ENCODE data around the gene AGAP5. TPM values are rescaled to one million over a fixed set of nuclear protein-coding genes. Genes with fewer than 3 reads are reported as not detected.
A peak's percentile ranks its signal among the peaks of the same experiment; 100 is the strongest.

AGAP5 gene
- total RNA-seq, 1 donor from 2014 or later, result 8.0 TPM

GRCh38 chr10:73650537-73651331, 47.2 kb downstream of the AGAP5 start:
- Mint-ChIP-seq H3K9me3 (ENCODE audit: unreplicated experiment) (no peaks in the 10 kb centered on the region), H3K36me3 (ENCODE audit: low read depth, unreplicated experiment) (peaks cover 4% of the 10 kb centered on the region), H3K4me1 (ENCODE audit: unreplicated experiment) (peaks cover 42% of the 10 kb centered on the region), H3K4me3 (ENCODE audit: unreplicated experiment) (no peak overlapping the region), H3K27me3 (ENCODE audit: unreplicated experiment) (peaks cover 13% of the 10 kb centered on the region), H3K27ac (ENCODE audit: unreplicated experiment) (no peak overlapping the region)
- DNase-seq (ENCODE audit: low spot score), result no peak
- TF ChIP-seq CTCF (IDR thresholded peaks at IDR 0.05; ENCODE audit: unreplicated experiment), result no peak

- Mint-ChIP-seq H3K27ac (ENCODE audit: unreplicated experiment) (no peak overlapping the region), H3K9me3 (ENCODE audit: unreplicated experiment) (no peaks in the 10 kb centered on the region), H3K4me1 (ENCODE audit: unreplicated experiment) (peaks cover 37% of the 10 kb centered on the region), H3K27me3 (ENCODE audit: unreplicated experiment) (peaks cover 15% of the 10 kb centered on the region), H3K36me3 (ENCODE audit: low read depth, unreplicated experiment) (peaks cover 4% of the 10 kb centered on the region), H3K4me3 (ENCODE audit: unreplicated experiment) (no peak overlapping the region)
- no peak for DNase-seq (ENCODE audit: low spot score)
- no peak for TF ChIP-seq CTCF (IDR thresholded peaks at IDR 0.05; ENCODE audit: unreplicated experiment)
Observed at GRCh38 chr10:73649876-73650536, 47.9 kb downstream of the AGAP5 start.

GRCh38 chr10:73648975-73649829, 48.7 kb downstream of the AGAP5 start:
- DNase-seq (ENCODE audit: low spot score), result no peak
- no peak for TF ChIP-seq CTCF (IDR thresholded peaks at IDR 0.05; ENCODE audit: unreplicated experiment)
- H3K4me3 Mint-ChIP-seq (ENCODE audit: unreplicated experiment), result peak overlapping the region; percentile 70
- peaks cover 18% of the 10 kb centered on the region for H3K27me3 Mint-ChIP-seq (ENCODE audit: unreplicated experiment)
- peaks cover 37% of the 10 kb centered on the region for H3K4me1 Mint-ChIP-seq (ENCODE audit: unreplicated experiment)
- peaks cover 4% of the 10 kb centered on the region for H3K36me3 Mint-ChIP-seq (ENCODE audit: low read depth, unreplicated experiment)
- peak overlapping the region; percentile 39 for H3K27ac Mint-ChIP-seq (ENCODE audit: unreplicated experiment)
- H3K9me3 Mint-ChIP-seq (ENCODE audit: unreplicated experiment), result no peaks in the 10 kb centered on the region

- TF ChIP-seq CTCF (IDR thresholded peaks at IDR 0.05; ENCODE audit: unreplicated experiment), result no peak
- Mint-ChIP-seq H3K27me3 (ENCODE audit: unreplicated experiment) (peaks cover 17% of the 10 kb centered on the region), H3K9me3 (ENCODE audit: unreplicated experiment) (no peaks in the 10 kb centered on the region), H3K27ac (ENCODE audit: unreplicated experiment) (no peak overlapping the region), H3K4me3 (ENCODE audit: unreplicated experiment) (peak overlapping the region; percentile 86), H3K4me1 (ENCODE audit: unreplicated experiment) (peaks cover 32% of the 10 kb centered on the region), H3K36me3 (ENCODE audit: low read depth, unreplicated experiment) (peaks cover 4% of the 10 kb centered on the region)
- DNase-seq (ENCODE audit: low spot score), result no peak
Observed at GRCh38 chr10:73647875-73648651, 49.8 kb downstream of the AGAP5 start.
